ENCODE results near the gene UACA. TPM values are rescaled to one million over a fixed set of nuclear protein-coding genes. Genes with fewer than 3 reads are reported as not detected.

The UACA gene
- total RNA-seq, 1 experiment from 2014 or later = 38.0 TPM

- Histone ChIP-seq H4K20me1 (ENCODE audit: control insufficient read depth, insufficient read depth, insufficient read length) (no peaks in the 10 kb centered on the region), H2AK5ac (ENCODE audit: insufficient read length, low read length) (no peak overlapping the region), H2BK20ac (ENCODE audit: low read depth, low read length, poor library complexity, severe bottlenecking) (no peak overlapping the region), H3K9me3 (ENCODE audit: control insufficient read depth, low read depth, low read length) (no peaks in the 10 kb centered on the region), H2BK120ac (ENCODE audit: low read depth, low read length, poor library complexity, severe bottlenecking) (no peak overlapping the region), H2BK12ac (ENCODE audit: insufficient read length, low read depth, low read length) (no peak overlapping the region), H3K4me1 (ENCODE audit: insufficient read depth, low read length) (peaks cover 18% of the 10 kb centered on the region; the same call in 1 of the 2 replicates), H3K14ac (ENCODE audit: insufficient read depth, low read length) (no peak overlapping the region), H3K27me3 (ENCODE audit: insufficient read depth, low read length) (no peaks in the 10 kb centered on the region), H3K79me2 (ENCODE audit: insufficient read depth, low read length) (no peaks in the 10 kb centered on the region), H3K4me2 (ENCODE audit: insufficient read depth, insufficient read length, low read length) (no peak overlapping the region), H2AFZ (ENCODE audit: low read length) (peak overlapping the region; percentile 27), H4K5ac (ENCODE audit: insufficient read length, low read depth, low read length) (no peak overlapping the region), H4K91ac (ENCODE audit: insufficient read length, low read depth, low read length) (no peak overlapping the region), H4K8ac (replicated peaks; ENCODE audit: insufficient read length, low read depth, low read length) (no peak overlapping the region), H3T11ph (ENCODE audit: low read length) (no peak overlapping the region), H3K56ac (ENCODE audit: insufficient read length, low read depth, low read length) (no peak overlapping the region), H2BK5ac (ENCODE audit: insufficient read length, low read length) (no peak overlapping the region), H2BK15ac (ENCODE audit: low read depth, low read length) (no peak overlapping the region), H3K18ac (ENCODE audit: insufficient read length, low read depth, low read length) (peak overlapping the region; percentile 65), H3K4ac (ENCODE audit: low read depth, low read length) (no peak overlapping the region), H3K23ac (ENCODE audit: insufficient read length, low read depth, low read length) (no peak overlapping the region), H3K27ac (ENCODE audit: insufficient read length, low read depth, low read length) (no peak overlapping the region), H3K79me1 (ENCODE audit: insufficient read depth, low read depth, low read length, poor library complexity, severe bottlenecking) (no peaks in the 10 kb centered on the region), H3K23me2 (ENCODE audit: insufficient read length, low read depth, low read length, poor library complexity, severe bottlenecking) (no peaks in the 10 kb centered on the region), H3K9ac (ENCODE audit: extremely low read depth, insufficient read length, low read length) (no peak overlapping the region)
- no peak for TF ChIP-seq CTCF (conservative IDR thresholded peaks at IDR 0.05)
- H3K9me3 Mint-ChIP-seq = no peaks in the 10 kb centered on the region; a peak in 1 of 5 replicates
- H3K27ac Mint-ChIP-seq = peak overlapping the region; percentile 89 to 96 (median 93)
- peaks cover 15% of the 10 kb centered on the region for H3K27me3 Mint-ChIP-seq (ENCODE audit: low read depth)
- peak overlapping the region; percentile 19 to 36; a peak in 4 of 5 replicates for H3K4me3 Mint-ChIP-seq
- H3K4me1 Mint-ChIP-seq = peaks cover 56 to 57% of the 10 kb centered on the region in 2 experiments
- DNase-seq = peak; percentile 51
- WGBS (ENCODE audit: extremely low coverage, insufficient read length, low lambda C conversion rate) = no CpG with 5 or more reads among the region's 12 CpGs
- peaks cover 0 to 4% (median 0%) of the 10 kb centered on the region in 3 experiments; a peak in 2 of 7 replicates for H3K36me3 Mint-ChIP-seq (ENCODE audit: insufficient read depth in 1 of 3, low read depth in 3 of 3)
These were observed 130.1 kb downstream of the UACA start for GRCh38 chr15:70633103-70633831.

Data from H9 (cell line).